ENCODE data around the gene OSBPL10. TPM values are rescaled to one million over a fixed set of nuclear protein-coding genes. Genes with fewer than 3 reads are reported as not detected.
"Not testable (repeated sequence)": the region's sequence is repeated elsewhere in the genome, so short reads cannot be mapped to it uniquely, and the experiment has no call there.

OSBPL10 gene
- total RNA-seq, 2 donors from 2014 or later = 82.8 to 127 TPM

DNA sequence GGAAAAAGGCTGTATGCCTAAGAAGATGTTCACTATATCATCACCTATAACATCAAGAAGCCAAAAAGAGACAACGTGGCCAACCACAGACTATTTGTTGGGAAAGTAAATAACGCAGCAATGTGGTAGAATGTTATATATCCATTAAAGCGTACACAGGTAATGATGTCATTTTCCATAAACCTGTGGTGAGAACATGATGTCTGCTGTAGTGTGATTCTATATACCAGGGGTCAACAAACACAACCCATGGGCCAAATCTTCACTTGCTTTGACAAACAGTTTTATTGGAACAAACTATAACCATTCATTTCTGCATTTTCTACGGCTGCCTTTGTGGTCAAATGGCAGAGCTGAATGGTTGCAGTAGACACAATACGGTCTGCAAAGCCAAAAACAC, 287.7 kb downstream of the OSBPL10 start:
- TF ChIP-seq POLR2A (IDR thresholded peaks at IDR 0.05) = no peak
- TF ChIP-seq, protein P1, sequence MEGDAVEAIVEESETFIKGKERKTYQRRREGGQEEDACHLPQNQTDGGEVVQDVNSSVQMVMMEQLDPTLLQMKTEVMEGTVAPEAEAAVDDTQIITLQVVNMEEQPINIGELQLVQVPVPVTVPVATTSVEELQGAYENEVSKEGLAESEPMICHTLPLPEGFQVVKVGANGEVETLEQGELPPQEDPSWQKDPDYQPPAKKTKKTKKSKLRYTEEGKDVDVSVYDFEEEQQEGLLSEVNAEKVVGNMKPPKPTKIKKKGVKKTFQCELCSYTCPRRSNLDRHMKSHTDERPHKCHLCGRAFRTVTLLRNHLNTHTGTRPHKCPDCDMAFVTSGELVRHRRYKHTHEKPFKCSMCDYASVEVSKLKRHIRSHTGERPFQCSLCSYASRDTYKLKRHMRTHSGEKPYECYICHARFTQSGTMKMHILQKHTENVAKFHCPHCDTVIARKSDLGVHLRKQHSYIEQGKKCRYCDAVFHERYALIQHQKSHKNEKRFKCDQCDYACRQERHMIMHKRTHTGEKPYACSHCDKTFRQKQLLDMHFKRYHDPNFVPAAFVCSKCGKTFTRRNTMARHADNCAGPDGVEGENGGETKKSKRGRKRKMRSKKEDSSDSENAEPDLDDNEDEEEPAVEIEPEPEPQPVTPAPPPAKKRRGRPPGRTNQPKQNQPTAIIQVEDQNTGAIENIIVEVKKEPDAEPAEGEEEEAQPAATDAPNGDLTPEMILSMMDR (IDR thresholded peaks at IDR 0.05) = no peak
- no peak for TF ChIP-seq POLR2AphosphoS5 (IDR thresholded peaks at IDR 0.05)

DNA sequence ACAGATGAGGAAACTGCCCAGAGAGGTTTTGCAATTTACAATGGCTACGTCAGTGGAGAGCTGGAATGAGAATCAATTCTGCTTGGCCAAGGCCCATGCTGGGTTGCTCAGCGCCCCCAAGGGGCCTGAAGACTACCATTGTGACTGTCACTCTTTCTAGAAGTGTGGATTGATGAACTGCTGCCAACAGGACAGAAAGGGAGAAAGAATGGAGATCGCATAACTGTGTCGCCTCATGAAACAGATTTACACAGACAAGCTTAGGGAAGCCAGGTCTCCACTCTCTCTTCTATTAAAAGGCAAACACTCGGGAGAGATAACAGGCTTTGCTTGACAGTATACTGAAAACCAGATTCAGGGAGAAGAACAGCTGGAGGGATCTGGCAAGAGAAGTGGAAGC, 288.3 kb downstream of the OSBPL10 start:
- no peaks in the 10 kb centered on the region for H3K27me3 ChIP-seq (replicated peaks; ENCODE audit: insufficient read depth)
- no peaks in the 10 kb centered on the region for H3K9me3 ChIP-seq
- 80% methylated on average over 5 of the region's 5 CpGs for WGBS
- TF ChIP-seq, protein P1 (IDR thresholded peaks at IDR 0.05) = no peak
- no peak for TF ChIP-seq POLR2A (IDR thresholded peaks at IDR 0.05)
- TF ChIP-seq POLR2AphosphoS5 (IDR thresholded peaks at IDR 0.05) = no peak
- no peaks in the 10 kb centered on the region for H3K36me3 ChIP-seq
- H3K4me1 ChIP-seq (replicated peaks) = no peaks in the 10 kb centered on the region
- no peak overlapping the region for H3K27ac ChIP-seq
- intact Hi-C loops (cut with DNase I) = no loop called here
- no peak overlapping the region for H3K4me3 ChIP-seq
- DNase-seq (ENCODE audit: low spot score) = no peak

More for the DNA sequence above, 287.7 kb downstream of the OSBPL10 start:
- Histone ChIP-seq H3K27me3 (replicated peaks; ENCODE audit: insufficient read depth) (no peaks in the 10 kb centered on the region), H3K27ac (no peak overlapping the region), H3K36me3 (no peaks in the 10 kb centered on the region), H3K9me3 (no peaks in the 10 kb centered on the region), H3K4me3 (no peak overlapping the region), H3K4me1 (replicated peaks) (no peaks in the 10 kb centered on the region)
- 76% methylated on average over 5 of the region's 5 CpGs for WGBS
- DNase-seq (ENCODE audit: low spot score) = no peak
- intact Hi-C loops (cut with DNase I) = no loop called here

DNA sequence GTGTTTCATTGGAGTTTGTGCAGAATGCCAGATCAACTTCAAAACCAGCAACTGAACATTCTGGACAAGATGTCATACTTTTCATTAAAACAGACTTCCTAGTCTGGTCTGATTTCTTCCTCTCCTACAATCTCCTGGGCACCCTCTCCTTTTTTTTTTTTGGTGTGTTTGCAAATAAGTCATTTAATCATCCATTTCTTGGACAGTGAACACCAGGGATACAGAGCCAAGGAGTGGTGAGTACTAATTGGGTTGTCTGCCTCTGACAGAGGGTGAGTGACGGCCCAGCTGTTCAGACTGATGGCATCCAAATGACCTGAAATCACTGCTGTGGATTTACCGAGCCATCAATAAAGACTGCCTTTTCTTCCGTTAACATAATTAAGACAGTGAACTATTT, 290.3 kb downstream of the OSBPL10 start:
- Histone ChIP-seq H3K9me3 (no peaks in the 10 kb centered on the region), H3K27ac (no peak overlapping the region), H3K4me3 (no peak overlapping the region), H3K36me3 (no peaks in the 10 kb centered on the region), H3K27me3 (replicated peaks; ENCODE audit: insufficient read depth) (no peaks in the 10 kb centered on the region), H3K4me1 (replicated peaks) (no peaks in the 10 kb centered on the region)
- TF ChIP-seq POLR2AphosphoS5 (IDR thresholded peaks at IDR 0.05) (no peak), POLR2A (IDR thresholded peaks at IDR 0.05) (no peak)
- TF ChIP-seq, protein P1 (IDR thresholded peaks at IDR 0.05) = no peak
- WGBS = 91% methylated on average over 3 of the region's 3 CpGs
- DNase-seq (ENCODE audit: low spot score) = no peak
- intact Hi-C loops (cut with DNase I) = no loop called here

DNA sequence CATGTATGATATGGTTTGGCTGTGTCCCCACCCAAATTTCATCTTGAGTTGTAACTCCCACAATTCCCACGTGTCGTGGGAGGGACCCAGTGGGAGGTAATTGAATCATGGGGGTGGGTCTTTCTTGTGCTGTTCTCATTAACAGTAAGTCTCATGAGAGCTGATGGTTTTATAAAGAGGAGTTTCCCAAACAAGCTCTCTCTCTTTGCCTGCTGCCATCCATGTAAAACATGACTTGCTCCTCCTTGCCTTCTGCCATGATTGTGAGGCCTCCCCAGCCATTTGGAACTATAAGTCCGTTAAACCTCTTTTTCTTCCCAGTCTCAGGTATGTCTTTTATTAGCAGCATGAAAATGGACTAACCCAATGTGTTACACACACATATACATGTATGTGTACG, 291.5 kb downstream of the OSBPL10 start:
- intact Hi-C loops (cut with DNase I); H3K36me3 ChIP-seq; H3K27me3 ChIP-seq (replicated peaks; ENCODE audit: insufficient read depth); DNase-seq (ENCODE audit: low spot score); H3K4me1 ChIP-seq (replicated peaks); H3K4me3 ChIP-seq; H3K27ac ChIP-seq; H3K9me3 ChIP-seq: not testable (repeated sequence)
- 98% methylated on average over 4 of the region's 4 CpGs for WGBS

DNA sequence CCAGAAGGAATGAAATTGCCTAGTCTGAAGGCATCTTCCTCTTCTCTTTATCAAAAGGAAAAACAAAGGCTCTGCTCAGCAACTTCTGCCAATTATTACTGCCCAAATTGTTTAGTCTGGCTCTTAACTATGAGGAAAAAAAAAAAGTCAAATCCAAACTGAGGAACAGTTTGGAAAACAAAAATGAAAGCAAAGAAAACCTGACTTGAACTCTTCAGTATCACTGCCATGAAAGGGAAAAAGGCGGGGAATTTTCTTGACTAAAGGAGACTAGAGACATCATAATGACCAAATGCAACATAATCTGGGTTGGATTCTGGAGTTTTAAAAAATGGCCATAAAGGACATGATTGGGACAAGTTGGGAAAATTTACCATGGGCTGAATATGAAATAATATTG, 292.1 kb downstream of the OSBPL10 start:
- Histone ChIP-seq H3K9me3 (no peaks in the 10 kb centered on the region), H3K4me3 (no peak overlapping the region), H3K27me3 (replicated peaks; ENCODE audit: insufficient read depth) (no peaks in the 10 kb centered on the region), H3K27ac (no peak overlapping the region), H3K36me3 (no peaks in the 10 kb centered on the region), H3K4me1 (replicated peaks) (no peaks in the 10 kb centered on the region)
- DNase-seq (ENCODE audit: low spot score) = no peak
- intact Hi-C loops (cut with DNase I) = no loop called here
- TF ChIP-seq, protein P1 (IDR thresholded peaks at IDR 0.05) = no peak
- TF ChIP-seq POLR2AphosphoS5 (IDR thresholded peaks at IDR 0.05) (no peak), POLR2A (IDR thresholded peaks at IDR 0.05) (no peak)
- WGBS = 84% methylated on average over 1 of the region's 1 CpG

Data from prostate gland (tissue), 2 donors.